NCI-H1436 (cell line): Measurements from ENCODE around the gene FAAP100.

Source experiments
- DNase-seq: peaks from one replicate; lab custom pipeline; 2025; lab: John Stamatoyannopoulos, UW

The FAAP100 gene

GRCh38 chr17:81576621-81577277 is 24.6 kb upstream of the FAAP100 start:
- DNase-seq, result no peak

GRCh38 chr17:81575836-81576235 is 23.7 kb upstream of the FAAP100 start:
- no peak for DNase-seq

- no peak for DNase-seq
Observed at GRCh38 chr17:81574643-81574956, 22.4 kb upstream of the FAAP100 start.

GRCh38 chr17:81573794-81574642 is 21.9 kb upstream of the FAAP100 start:
- DNase-seq, result peak; percentile 33

- no peak for DNase-seq
Observed at GRCh38 chr17:81572563-81573168, 20.5 kb upstream of the FAAP100 start.

- DNase-seq, result no peak
Observed at GRCh38 chr17:81570964-81571363, 18.8 kb upstream of the FAAP100 start.

GRCh38 chr17:81569986-81570514 is 17.9 kb upstream of the FAAP100 start:
- no peak for DNase-seq

- no peak for DNase-seq
Observed at GRCh38 chr17:81568416-81568815, 16.3 kb upstream of the FAAP100 start.

- DNase-seq, result no peak
Observed at GRCh38 chr17:81567191-81567590, 15.0 kb upstream of the FAAP100 start.

GRCh38 chr17:81566461-81567126 is 14.4 kb upstream of the FAAP100 start:
- no peak for DNase-seq

GRCh38 chr17:81565231-81565630 is 13.1 kb upstream of the FAAP100 start:
- DNase-seq, result no peak

GRCh38 chr17:81564778-81565177 is 12.6 kb upstream of the FAAP100 start:
- no peak for DNase-seq

GRCh38 chr17:81563861-81564586 is 11.9 kb upstream of the FAAP100 start:
- no peak for DNase-seq

GRCh38 chr17:81561494-81561885 is 9.3 kb upstream of the FAAP100 start:
- no peak for DNase-seq

GRCh38 chr17:81558941-81559806 is 7.0 kb upstream of the FAAP100 start:
- DNase-seq, result no peak

GRCh38 chr17:81558115-81558468 is 5.9 kb upstream of the FAAP100 start:
- DNase-seq, result no peak

GRCh38 chr17:81557276-81558114 is 5.3 kb upstream of the FAAP100 start:
- no peak for DNase-seq

GRCh38 chr17:81556863-81557262 is 4.7 kb upstream of the FAAP100 start:
- no peak for DNase-seq

- no peak for DNase-seq
Observed at GRCh38 chr17:81556175-81556691, 4.1 kb upstream of the FAAP100 start.
